WTC11 (cell line): ENCODE results near the gene ZMIZ1.

Source experiments
- CREB1 ChIP-seq: sonication (generic); formaldehyde crosslinking; IDR thresholded peaks from 2 replicates; pipeline ENCODE4 v1.8.0; 2023; ENCODE audit warnings: mild to moderate bottlenecking, missing genetic modification reagents
- CREM ChIP-seq: sonication (generic); formaldehyde crosslinking; IDR thresholded peaks from 2 replicates; pipeline ENCODE4 v1.8.1; 2022; ENCODE audit warnings: mild to moderate bottlenecking, missing genetic modification reagents, moderate library complexity
- GABPB1 ChIP-seq: sonication (generic); formaldehyde crosslinking; IDR thresholded peaks from 2 replicates; pipeline ENCODE4 v1.8.1; 2023; ENCODE audit warnings: mild to moderate bottlenecking, missing genetic modification reagents
- HMGA2 ChIP-seq: fragments of 250-450 bp; sonication (Bioruptor Pico); IDR thresholded peaks from 2 replicates; pipeline ENCODE4 v1.4.0; 2021; ENCODE audit warnings: mild to moderate bottlenecking, moderate library complexity
- NR3C1 ChIP-seq: sonication (generic); formaldehyde crosslinking; conservative IDR thresholded peaks from 2 replicates; pipeline ENCODE4 v1.8.1; 2023; ENCODE audit warnings: low read depth, mild to moderate bottlenecking, missing genetic modification reagents
- SP1 ChIP-seq: sonication (generic); formaldehyde crosslinking; conservative IDR thresholded peaks from 2 replicates; pipeline ENCODE4 v1.8.1; 2022; ENCODE audit warnings: missing genetic modification reagents
- ZBTB21 ChIP-seq: sonication (generic); formaldehyde crosslinking; IDR thresholded peaks from 2 replicates; pipeline ENCODE4 v1.8.1; 2023; ENCODE audit warnings: mild to moderate bottlenecking, missing genetic modification reagents, borderline replicate concordance
- TF ChIP-seq, protein P1 (sequence below): fragments of 200-600 bp; IDR thresholded peaks from 2 replicates; pipeline ENCODE4 v1.8.0; 2022; ENCODE audit warnings: antibody characterized with exemption
- TF ChIP-seq, protein P2 (sequence below): sonication (generic); formaldehyde crosslinking; IDR thresholded peaks from 2 replicates; pipeline ENCODE4 v1.8.1; 2022; ENCODE audit warnings: missing genetic modification reagents, borderline replicate concordance
- TF ChIP-seq, protein P3 (sequence below): sonication (generic); formaldehyde crosslinking; IDR thresholded peaks from 2 replicates; pipeline ENCODE4 v1.8.0; 2023; ENCODE audit warnings: missing genetic modification reagents
- TF ChIP-seq, protein P4 (sequence below): sonication (generic); formaldehyde crosslinking; IDR thresholded peaks from 2 replicates; pipeline ENCODE4 v1.8.1; 2023; ENCODE audit warnings: mild to moderate bottlenecking, missing genetic modification reagents

DNA sequence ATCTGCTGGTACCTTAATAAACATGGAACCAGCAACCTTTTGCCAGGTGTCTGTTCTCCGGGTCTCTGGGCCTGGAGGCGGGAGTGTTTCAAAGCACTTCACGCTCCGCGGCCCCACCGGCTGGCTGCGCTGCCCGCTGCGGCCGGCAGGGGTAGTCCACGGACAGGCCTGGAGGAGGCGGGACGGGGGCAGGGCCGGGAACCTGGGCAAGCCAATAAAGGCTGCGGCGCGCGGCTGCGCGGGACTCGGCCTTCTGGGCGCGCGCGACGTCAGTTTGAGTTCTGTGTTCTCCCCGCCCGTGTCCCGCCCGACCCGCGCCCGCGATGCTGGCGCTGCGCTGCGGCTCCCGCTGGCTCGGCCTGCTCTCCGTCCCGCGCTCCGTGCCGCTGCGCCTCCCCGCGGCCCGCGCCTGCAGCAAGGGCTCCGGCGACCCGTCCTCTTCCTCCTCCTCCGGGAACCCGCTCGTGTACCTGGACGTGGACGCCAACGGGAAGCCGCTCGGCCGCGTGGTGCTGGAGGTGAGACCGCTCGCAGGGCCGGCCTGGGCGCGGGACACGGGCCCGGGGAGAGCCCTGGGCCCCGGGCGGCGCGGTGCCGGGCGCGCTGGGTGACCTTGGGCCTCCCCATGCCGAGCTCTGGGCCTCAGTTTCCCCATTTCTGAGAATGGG lies 278.6 kb downstream of the ZMIZ1 start, which contains the start of gene PPIF:
- no peak for TF ChIP-seq NR3C1
- TF ChIP-seq, protein P1, sequence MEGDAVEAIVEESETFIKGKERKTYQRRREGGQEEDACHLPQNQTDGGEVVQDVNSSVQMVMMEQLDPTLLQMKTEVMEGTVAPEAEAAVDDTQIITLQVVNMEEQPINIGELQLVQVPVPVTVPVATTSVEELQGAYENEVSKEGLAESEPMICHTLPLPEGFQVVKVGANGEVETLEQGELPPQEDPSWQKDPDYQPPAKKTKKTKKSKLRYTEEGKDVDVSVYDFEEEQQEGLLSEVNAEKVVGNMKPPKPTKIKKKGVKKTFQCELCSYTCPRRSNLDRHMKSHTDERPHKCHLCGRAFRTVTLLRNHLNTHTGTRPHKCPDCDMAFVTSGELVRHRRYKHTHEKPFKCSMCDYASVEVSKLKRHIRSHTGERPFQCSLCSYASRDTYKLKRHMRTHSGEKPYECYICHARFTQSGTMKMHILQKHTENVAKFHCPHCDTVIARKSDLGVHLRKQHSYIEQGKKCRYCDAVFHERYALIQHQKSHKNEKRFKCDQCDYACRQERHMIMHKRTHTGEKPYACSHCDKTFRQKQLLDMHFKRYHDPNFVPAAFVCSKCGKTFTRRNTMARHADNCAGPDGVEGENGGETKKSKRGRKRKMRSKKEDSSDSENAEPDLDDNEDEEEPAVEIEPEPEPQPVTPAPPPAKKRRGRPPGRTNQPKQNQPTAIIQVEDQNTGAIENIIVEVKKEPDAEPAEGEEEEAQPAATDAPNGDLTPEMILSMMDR = peak; percentile 95
- TF ChIP-seq, protein P2, sequence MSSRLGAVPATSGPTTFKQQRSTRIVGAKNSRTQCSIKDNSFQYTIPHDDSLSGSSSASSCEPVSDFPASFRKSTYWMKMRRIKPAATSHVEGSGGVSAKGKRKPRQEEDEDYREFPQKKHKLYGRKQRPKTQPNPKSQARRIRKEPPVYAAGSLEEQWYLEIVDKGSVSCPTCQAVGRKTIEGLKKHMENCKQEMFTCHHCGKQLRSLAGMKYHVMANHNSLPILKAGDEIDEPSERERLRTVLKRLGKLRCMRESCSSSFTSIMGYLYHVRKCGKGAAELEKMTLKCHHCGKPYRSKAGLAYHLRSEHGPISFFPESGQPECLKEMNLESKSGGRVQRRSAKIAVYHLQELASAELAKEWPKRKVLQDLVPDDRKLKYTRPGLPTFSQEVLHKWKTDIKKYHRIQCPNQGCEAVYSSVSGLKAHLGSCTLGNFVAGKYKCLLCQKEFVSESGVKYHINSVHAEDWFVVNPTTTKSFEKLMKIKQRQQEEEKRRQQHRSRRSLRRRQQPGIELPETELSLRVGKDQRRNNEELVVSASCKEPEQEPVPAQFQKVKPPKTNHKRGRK (CRISPR knock-in tag) = no peak
- TF ChIP-seq CREM (CRISPR knock-in tag) = no peak
- TF ChIP-seq, protein P3, sequence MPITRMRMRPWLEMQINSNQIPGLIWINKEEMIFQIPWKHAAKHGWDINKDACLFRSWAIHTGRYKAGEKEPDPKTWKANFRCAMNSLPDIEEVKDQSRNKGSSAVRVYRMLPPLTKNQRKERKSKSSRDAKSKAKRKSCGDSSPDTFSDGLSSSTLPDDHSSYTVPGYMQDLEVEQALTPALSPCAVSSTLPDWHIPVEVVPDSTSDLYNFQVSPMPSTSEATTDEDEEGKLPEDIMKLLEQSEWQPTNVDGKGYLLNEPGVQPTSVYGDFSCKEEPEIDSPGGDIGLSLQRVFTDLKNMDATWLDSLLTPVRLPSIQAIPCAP (CRISPR knock-in tag) = no peak
- peak; percentile 74 for TF ChIP-seq SP1 (CRISPR knock-in tag)
- TF ChIP-seq GABPB1 = 0 out of 2 replicates have a peak, but pooled peaks have one; percentile 44
- no peak for TF ChIP-seq CREB1
- TF ChIP-seq, protein P4, sequence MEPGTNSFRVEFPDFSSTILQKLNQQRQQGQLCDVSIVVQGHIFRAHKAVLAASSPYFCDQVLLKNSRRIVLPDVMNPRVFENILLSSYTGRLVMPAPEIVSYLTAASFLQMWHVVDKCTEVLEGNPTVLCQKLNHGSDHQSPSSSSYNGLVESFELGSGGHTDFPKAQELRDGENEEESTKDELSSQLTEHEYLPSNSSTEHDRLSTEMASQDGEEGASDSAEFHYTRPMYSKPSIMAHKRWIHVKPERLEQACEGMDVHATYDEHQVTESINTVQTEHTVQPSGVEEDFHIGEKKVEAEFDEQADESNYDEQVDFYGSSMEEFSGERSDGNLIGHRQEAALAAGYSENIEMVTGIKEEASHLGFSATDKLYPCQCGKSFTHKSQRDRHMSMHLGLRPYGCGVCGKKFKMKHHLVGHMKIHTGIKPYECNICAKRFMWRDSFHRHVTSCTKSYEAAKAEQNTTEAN = no peak
- no peak for TF ChIP-seq ZBTB21 (CRISPR knock-in tag)
- TF ChIP-seq HMGA2 (CRISPR knock-in tag) = no peak
